GM18951 (cell line): ENCODE measurements around the gene POLRMT.

ENCODE experiments used
- POLR2A ChIP-seq: IDR thresholded peaks from 4 replicates; pipeline ENCODE4 v1.6.1; 2011; ENCODE audit warnings: mild to moderate bottlenecking; ENCODE audit not compliant: insufficient read length, insufficient read depth; ENCODE audit errors: extremely low read depth
- in situ Hi-C: fragments of 300-500 bp; cut with MboI; formaldehyde crosslinking; loops from one replicate; pipeline ENCODE4 v1.12.0; 2022; ENCODE audit warnings: low sequenced_read_pairs, mixed read lengths, inconsistent platforms; ENCODE audit not compliant: unreplicated experiment

Gene POLRMT

GRCh38 chr19:658059-658839, 24.9 kb upstream of the POLRMT start:
- TF ChIP-seq POLR2A, result peak; percentile 3
- in situ Hi-C loops, result no loop called here

DNA sequence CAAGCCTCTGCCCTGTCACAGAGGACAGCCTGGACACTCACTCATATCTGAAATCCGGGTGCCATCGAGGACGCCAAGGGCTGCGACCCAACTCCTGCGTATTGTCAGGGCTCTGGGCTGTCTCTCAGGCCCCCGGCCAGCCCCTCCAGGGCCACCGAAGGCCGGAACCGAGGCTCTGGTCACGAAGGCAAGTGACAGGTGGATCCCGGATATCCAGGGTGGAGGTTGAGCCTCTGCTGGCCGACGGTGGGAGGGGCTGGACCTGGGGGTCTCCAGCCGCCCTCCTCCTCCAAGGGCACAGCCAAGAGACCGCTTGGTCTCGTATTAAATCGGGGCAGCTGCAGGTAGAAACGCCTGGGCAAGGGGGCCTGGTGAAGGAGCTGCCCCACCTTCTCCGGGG, 24.3 kb upstream of the POLRMT start:
- in situ Hi-C loops, result no loop called here
- TF ChIP-seq POLR2A, result no peak

- in situ Hi-C loops, result no loop called here
- TF ChIP-seq POLR2A, result no peak
Measured at GRCh38 chr19:656751-657559, 23.6 kb upstream of the POLRMT start.

GRCh38 chr19:655691-656090, 22.4 kb upstream of the POLRMT start:
- no peak for TF ChIP-seq POLR2A
- in situ Hi-C loops, result no loop called here

- in situ Hi-C loops, result no loop called here
- TF ChIP-seq POLR2A, result no peak
Measured at GRCh38 chr19:653425-653824, 20.1 kb upstream of the POLRMT start.

DNA sequence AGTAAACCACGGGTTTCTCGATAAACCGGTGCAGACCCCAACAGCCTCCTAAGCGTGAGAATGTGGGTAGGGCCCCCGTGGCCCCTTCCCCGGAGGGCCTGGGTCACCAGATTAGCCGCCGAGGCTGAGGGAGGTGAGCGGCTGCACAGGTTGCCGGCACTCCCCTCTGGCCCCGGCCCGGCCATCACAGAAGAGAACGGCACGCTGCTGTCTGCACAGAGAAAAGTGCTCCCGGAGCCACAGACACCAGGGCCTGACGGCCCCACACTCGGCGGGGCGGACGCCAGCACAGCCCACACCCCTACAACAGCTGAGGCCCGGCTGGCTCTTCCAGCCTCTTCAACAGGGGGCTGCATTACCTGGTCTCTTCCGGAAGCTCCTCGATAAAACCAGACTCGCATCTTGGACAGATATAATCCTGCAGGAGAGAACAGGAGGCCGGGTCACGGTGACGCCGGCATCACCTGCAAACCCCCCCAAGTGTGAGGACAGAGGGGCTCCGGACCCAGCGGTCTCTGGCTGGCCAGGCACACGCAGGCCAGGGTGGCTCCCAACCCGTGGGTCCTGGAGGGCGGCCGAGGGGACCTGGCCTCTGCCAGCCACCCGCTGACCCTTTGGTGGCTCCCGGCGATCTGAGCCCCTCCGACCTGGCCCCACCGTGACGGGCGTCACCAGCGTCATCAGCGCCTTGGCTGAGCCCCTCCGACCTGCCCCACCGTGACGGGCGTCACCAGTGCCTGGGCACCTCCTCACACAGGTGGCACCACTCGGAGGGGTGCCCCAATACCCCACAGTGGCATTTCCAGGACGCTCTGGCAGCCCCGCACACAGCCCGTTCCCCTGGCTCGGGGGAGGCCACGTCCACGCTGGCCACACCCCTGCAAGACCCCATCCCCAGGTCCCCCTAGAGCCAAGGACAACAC, 19.4 kb upstream of the POLRMT start:
- TF ChIP-seq POLR2A, result no peak
- in situ Hi-C loops, result no loop called here

GRCh38 chr19:651991-652390, 18.7 kb upstream of the POLRMT start:
- TF ChIP-seq POLR2A, result no peak
- in situ Hi-C loops, result no loop called here

GRCh38 chr19:651114-651818, 17.9 kb upstream of the POLRMT start:
- in situ Hi-C loops, result no loop called here
- TF ChIP-seq POLR2A, result no peak

DNA sequence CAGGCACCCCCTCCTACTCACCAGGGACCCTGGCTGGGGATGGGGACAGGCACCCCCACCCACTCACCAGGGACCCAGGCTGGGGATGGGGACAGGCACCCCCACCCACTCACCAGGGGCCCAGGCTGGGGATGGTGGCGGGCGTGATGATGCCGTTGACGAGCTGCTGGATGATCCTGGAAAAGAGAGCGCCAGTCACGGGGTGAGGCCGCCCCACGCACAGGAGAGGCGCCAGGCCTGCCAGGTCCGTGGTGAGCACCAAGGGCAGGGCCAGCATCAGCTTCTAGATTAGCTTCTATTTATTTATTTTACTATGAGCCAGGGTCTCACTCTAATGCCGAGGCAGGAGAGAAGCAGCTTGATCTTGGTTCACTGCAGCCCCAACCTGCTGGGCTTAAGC, 16.8 kb upstream of the POLRMT start:
- in situ Hi-C loops, result no loop called here
- TF ChIP-seq POLR2A, result no peak

DNA sequence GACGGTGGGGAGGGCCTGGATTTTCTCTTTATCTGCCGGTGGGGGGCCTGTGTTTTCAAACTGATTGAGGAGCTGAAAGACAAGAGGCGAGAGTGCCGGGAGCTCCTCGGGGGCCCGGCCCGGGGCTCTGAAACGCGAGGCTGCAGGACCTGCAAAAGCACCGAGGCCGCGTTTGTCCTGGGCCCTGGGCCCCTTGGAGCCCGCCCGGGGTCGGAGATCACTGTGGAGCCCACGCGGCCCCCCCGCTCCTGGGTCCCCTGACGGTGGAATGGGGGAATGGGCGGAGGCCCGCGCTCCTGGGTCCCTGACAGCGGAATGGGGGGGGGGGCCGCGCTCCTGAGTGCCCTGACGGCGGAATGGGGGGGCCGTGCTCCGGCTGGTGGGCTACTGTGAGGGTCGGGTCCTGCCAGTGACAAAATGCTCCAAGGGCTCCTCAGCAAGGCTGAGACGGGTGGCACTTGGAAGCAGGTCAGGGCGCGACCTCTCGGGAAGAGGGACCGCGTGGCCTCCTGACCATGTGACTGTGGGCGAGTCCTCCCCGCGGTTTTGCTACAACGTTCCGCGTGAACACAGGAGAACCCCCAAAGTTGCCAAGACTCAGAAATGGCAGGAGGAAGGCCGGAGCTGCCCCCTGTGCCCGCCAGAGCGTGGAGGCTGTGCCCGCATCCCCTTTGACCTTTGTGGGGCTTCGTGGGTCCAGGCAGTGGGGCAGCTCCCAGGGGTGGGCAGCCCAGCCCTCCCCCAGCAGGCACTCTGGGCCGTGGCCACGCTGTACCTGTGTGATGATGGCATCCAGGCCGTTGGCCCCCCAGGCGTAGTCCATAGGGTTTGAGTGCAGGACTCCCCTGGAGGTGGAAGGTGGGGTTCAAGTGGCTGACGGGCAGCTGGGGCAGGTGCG, 15.8 kb upstream of the POLRMT start:
- no peak for TF ChIP-seq POLR2A
- in situ Hi-C loops, result no loop called here

GRCh38 chr19:648305-648704, 15.0 kb upstream of the POLRMT start:
- TF ChIP-seq POLR2A, result no peak
- in situ Hi-C loops, result no loop called here

DNA sequence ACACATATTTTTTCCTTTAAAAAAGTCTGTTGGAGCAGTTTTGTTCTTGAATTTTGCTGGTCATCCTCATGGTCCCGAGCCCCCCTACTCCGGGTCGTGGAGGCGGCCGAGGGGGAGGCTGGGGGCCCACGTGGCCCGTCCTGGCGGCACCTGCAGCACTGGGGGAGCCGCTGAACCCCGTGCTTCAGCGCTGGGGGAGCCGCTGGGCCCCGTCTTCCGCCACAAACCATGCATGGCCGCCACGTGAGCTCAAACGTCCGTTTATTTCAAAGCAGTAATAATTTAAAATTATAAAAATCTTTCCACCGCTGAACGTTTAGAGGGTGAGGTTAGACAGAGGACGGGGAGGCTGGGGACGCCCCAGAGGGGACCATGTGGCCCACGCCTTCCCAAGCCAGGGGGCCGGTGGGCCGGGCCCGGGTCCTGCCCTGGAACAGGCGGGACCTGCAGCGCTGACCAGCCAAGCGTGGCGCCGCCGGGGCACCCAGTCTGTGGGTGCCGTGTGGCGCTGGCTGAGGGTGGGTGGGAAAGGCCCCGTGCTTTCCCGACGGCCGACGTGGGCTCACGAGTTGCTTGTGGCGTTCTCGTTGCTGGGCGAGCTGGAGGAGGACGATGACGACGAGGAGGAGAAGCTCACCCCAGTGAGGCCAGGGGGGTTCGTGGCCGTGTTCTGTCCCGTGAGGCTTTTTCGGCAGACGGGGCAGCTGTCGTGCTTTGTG, 14.4 kb upstream of the POLRMT start:
- no peak for TF ChIP-seq POLR2A
- in situ Hi-C loops, result no loop called here
